NCI-H1694 treated with DMSO at 0.1 percent for 48 hours (cell line): ENCODE results near the gene ABCF2.
A peak's percentile ranks its signal among the peaks of the same experiment; 100 is the strongest.

ENCODE experiments used
- DNase-seq: peaks from one replicate; lab custom pipeline; 2025; lab: John Stamatoyannopoulos, UW

Gene ABCF2

DNA sequence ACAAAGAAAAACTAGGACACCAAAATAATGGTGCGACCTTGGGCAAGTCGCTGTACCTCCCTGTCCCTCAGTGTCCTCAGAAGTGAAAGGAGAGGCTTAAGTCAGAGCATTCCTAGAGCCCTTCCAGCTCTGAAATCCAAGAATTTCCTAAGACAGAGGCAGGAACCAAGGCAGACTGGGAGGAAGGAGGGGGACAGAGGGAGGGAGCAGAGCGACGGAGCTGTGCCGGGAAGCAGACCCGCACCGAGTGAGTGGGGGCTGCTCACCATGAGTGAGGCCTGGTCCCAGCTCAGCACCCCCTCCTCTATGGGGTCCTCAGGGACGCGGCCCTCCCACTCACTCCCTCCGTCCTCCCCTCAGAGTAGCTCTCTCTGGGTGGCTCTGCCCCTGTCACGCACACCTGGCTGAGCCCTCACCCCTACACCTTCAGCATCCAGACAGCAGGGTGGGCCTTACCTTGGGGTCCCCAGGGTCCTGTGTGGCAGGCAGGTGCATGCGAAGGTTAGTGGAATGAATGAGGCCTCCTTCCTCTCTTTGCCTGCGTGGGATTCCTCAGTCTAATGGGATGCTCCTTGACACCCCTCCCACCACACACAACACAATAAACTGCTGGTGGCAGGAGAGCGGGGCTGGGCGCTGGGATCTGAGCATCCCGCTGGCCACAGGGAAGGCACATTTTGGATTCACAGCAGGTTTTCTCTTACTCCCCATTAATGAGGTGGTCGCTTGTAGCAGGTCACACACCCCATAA, 26.1 kb upstream of the ABCF2 start:
- no peak for DNase-seq

DNA sequence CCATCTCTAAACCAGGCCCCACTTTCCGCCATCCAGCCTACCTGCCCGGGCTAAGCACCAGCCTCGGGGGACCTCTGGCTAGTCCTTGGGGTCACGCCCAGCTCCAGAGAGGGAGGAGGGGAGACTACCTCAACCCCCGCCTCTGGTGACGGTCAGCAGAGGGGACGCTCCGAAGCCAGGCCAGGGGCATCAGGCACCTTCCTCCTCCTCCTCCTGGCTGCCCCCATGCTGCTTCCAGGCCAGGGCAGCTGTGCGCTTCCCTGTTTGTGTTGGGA, 25.5 kb upstream of the ABCF2 start:
- no peak for DNase-seq

DNA sequence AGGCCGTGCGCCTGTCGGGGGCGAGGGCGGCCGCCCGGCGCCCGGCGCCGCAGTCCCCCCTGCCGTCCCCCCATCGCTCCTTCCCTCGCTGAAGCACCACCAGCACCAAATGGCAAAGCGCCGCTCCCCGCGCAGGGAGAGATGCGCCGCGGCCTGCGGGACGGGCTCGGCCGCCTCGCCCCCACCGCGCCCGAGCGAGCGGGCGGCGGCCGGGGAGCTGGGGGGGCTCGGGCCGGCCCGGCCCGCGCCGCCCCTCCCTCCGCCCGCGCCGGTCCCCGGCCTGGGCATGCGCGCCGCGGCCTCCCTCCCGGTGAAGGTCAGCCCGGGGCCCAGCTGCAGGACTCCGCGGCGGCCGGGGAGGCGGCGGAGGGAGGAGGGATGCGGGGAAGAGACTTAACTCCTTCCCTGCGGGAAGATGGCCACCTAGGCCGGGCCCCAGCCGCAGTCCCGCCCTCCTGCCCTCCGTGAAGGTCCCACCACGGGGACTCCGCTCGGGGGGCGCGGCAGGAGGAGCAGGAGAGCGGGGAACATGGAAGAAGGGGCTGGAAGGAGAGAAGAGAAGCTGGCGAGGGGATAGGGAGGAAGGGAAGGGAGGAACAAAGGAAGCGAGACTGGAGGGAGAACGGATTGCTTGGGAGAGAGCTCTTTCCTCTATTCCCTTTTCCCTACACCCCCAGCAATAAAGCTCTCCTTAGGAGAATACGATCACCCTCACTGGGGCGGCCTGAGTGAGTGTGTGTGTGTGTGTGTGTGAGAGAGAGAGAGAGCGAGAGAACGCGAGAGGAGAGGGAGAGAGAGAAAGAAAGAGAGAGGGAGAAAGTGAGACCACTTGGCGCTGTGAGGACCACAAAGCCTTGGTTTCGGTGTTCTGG, 24.9 kb upstream of the ABCF2 start:
- peak; percentile 47 for DNase-seq

DNA sequence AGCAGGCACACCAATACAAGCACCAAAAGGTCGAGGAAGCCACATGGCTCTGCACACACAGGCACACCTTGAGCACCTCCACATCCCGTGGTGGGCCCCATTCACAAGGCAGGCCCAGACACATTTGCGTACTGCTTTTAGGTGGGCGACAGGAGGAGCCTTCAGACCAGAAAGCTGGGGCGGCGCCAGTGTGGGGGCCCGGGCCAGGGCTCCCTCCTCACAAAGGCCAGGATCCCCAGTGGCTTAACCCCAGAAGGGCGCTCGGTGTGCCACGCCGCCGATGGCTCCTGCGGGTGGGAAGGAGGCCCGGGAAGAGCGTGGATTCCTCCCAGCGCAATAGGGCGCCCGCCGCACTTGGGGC, 24.3 kb upstream of the ABCF2 start:
- peak; percentile 23 for DNase-seq

DNA sequence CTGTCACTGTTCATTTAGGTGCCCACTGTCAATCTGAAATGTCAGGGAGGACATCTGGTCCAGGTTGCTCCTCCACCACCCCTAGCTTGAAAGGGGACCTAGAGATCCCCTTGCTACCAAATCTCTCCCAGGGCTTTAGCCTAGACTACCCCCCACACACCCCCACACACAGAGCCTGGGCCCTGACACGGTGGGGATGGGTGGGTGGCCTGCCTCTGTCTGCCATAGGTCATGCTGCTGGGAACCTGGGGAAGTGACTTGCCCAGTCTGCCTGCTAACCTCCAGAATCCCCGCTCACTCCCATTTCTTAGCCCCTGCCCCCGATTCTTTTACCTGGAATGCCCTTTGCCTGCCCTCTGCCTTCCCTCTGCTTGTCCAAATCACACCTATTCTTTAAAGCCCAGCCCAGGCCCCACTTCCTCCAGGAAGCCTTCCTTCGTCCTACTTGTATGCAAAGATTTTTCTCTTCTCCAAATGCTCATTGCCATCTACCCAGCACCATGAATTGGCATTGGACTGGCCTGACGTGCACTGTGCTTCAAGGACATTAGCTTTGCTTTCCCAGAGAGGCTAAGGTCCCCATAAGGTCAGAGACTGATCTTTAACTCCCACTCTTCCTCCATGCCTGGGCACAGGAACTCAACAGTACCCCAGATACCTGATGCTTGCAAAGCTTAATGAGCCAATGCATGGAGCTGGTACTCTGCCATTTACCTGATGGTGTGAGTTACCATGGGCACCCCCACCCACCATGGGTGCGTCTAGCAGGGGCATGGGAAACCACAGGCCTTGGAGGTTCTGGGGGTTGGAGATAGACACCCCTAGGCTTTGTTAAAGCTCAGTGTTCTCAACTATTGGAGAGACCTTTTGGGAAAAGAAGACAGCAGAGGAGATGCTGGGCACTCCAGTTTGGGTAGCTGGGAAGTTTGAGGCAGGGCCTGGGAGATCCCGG, 23.5 kb upstream of the ABCF2 start:
- DNase-seq, result no peak

DNA sequence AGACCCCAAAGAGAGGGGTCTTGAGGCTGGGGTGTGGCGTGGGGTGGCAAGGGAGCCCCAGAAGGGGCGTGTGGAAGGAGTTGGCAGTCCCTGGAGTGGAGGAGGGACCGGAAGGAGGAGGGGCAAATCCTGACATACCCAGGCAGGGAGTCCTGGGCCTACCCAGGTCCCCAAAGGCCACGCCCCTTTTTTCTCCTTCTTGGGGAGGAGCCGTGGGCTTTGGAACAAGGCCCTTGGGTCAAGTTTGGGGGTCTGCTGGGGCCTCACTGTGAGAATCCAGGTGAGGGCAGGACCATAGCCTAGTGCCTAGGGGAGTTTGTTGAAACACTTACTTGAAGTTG, 22.7 kb upstream of the ABCF2 start:
- no peak for DNase-seq

DNA sequence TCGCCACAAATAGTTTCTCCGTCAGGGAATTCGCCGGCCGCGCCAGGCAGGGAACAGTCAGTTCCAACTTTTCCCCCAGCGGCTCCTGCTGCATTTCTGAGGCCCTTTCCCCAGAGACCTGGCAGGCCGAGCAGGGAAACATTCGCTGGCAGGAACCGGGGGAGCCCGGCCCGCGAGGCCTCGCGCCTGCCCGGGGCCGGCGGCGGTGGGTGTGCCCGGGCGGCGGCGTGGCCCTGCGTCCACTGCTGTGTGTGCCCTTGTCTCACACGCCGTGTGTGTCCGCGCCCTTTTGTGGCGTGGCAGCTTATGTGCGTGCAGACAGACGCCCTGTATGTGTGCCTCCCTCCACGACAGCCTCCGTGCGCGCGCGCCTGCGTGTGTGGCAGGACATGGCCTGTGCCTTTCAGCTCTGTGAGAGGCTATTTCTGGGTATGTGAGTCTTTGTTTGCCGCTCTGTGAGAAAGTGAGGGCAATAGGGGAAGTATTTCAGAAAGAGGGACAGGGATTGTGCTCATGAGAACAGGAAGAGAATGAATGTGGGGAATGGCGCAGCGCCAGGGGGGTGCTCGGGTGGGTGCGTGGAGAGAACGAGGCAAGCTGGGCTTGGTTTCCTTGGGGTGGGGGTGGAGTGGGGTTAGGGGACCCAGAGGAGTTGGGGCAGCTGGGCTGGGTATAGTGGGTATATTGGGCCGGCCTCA, 22.2 kb upstream of the ABCF2 start:
- DNase-seq, result no peak

DNA sequence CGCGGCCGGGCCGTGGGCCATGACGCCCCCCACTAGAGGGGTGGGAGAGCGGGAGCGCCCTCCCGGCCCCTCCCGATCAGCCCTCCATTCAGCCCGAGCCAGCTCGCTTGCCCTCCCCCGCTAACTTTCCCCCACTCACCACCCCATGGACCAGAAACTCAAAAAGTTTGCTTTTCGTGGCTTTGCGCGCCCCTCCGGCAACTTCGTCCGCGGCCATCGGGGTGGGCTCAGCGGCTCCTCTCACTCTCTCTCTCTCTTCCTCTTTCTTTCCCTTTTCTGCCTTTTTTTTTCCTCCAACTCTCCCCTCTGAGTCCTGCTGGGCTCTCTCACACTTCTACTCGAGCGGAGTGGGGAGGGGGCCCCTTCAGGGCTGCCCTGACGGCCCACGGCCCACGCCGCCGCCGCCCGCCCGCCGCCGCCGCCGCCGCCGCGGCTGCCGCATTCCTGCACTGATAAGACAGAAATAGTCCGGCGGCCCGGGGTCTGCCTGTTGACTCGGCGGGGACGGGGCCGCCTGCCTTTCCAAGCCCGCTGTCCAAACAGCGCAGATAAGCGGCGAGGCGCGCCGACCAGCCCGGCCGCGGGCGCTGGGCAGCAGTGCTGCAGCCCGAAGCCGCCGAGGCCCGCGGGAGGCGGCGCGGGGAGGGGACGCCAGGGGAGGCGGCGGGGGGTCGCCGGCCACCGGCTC, 21.5 kb upstream of the ABCF2 start, which contains the start of gene SMARCD3:
SMARCD3 (minus strand) TSS at position 349 of the 688 bp plus-strand sequence; CDS start at position 217, 132 bp downstream.
- peak; percentile 23 for DNase-seq

DNA sequence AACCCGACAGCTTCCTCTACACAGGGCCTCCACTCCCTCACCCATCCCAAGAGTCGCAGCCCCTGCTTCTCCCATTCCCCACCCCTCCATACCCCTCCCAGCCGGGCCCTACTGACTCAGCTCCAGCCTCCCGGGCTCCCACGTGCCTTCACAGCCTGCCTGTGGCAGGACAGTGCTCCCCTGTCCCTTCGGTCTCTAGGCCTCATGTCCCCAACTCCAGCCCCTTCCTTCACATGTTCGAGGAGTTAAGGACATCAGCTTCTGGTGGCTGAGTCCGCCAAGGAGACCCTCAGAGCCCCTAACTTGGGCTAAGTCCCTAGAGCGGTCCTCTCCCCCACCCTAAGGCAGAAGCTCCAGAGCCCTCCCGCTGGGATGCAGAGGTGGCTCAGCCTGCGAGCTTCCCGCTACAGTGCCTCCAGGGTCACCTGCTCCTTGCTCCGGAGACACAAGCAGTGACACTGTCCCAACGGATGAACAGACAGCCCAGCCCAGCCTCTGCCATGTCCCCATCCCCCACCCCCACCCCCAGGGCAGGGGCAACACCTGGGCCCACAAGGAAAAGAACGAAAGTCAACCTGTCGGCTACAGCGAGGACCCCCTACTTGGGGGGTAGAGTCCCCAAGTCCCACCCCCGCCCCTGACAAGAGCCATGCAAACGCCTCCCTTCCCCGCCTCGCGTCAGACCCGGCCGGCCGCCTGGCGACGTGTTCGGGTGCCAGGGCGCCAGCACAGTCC, 20.8 kb upstream of the ABCF2 start:
- DNase-seq, result no peak

DNA sequence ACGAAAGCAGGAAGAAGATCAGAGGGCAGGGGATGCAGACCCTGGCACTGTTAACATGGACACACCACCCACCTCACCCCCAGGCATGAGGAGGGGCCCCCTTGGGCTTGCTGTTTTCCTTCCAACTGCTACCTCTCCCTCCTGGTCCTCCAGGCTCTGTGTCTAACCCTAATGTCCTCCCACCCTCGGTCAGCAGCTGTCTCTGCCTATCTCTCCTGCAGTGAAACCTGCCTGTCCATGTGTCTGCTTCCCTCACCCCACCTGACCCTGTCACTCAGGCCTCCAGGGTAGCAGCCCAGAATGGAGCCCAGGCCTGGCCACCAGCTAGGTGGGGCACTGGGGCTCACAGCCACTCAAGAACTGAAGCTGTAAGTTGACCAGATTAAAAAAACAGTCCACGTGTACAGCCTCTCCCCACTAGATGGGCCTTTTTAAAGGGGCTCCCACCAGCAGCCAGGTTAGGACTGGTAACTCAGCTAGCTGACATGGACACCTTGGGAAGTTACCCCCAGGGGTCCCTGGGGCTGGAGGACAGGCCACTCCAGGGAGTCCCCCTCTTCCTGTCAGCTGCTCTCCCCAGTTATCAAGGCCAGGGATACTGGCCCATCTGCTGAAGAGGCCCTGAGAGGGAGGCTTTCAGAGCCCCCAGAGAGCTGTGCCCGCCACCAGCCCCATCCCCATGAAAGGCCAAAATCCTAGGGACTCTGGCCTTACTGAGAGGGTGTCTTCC, 20.0 kb upstream of the ABCF2 start:
- no peak for DNase-seq

DNA sequence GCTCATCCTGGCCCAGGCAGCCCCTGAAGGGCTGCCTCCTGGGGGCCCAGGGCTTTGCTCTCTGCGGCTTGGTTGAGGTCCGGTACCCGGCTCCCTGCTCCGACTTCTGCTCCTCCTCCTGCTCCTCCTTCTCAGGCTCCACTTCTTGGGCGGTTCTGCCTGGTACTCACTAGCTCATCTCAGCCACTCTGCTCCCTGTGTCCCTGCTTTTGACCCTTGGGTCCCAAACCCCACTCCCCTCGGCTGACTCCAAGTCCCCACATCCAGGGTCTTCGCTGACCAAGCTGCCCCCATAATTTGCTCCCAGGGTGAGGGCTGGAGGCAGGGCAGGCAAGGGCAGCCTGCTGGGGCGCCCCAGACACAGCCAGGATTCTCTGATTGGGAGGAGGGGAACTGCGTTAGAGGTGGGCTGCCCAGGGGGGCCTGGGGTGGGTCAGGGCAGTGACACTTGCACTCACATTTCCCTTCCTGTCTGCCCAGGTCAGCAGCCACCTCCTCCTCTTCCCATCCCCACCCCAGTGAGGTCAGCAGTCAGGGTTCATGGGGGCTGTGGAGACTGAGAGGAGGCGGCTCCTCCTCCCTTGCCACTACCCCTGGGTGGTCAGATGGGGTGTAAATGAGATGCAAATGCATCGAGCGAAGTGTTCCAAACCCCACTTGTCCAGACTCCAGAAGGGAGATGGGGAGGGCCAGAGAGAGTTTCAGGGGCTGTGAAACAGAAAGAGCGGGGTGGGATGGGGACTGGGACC, 19.3 kb upstream of the ABCF2 start:
- no peak for DNase-seq

DNA sequence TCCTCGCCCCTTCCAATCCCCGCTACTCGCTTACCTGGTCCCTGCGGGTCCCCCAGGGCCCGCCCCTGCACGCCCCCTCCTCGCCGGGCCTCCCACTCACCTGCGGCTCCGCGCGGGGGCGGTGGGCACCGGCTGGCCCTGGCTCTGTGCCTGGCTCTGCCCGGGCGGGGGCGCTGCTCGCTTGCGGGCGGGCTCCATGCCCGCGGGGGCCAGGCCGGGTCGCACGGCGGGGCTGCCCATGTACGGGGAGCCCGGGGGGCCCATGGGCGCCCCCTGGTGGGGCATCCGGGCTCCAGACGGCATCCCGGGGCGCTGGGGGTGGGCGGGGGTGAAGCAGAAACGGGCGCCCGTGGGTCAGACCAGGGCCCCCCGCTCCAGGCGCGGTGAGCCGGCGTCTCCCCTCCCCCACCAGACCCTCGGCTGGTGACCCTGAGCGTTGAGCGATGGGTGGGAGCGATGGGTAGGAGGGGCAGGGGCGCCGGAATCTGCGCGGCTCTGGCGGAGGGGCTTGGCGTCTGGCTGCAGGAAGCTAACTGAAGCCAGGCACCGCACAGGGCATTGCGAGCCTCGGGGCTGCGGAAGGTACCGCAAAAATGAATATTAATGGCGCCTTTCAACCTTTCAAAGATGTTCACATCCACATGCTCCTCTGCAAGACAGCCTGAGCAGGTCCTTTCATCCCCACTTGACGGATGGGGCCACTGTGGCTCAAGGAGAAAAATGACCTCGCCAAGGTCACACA, 18.5 kb upstream of the ABCF2 start:
- DNase-seq, result peak; percentile 57

DNA sequence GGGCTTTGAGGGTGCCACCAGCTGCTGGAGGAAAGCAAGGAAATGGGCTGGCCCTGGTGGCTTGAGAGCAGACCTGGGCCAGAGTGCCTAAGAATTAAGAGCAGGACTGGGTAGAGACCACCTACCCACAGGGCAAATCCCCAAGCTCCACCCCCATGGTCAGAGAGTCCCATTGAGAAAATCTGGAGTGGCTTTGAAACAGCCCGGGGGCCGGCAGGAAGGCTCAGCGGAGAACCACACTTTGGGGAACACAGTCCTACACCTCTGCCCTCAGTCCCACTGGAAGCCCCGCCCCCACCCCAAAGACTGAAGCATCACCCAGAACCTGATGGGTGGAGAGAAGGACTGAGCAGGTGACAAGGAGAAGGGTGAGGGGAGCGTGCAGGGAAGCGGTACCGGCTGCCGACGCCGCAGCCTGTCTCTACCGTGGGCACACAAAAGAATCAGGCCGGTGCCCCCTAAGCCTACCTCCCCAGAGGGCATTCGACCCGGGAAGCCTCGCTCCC, 17.9 kb upstream of the ABCF2 start:
- DNase-seq, result no peak

DNA sequence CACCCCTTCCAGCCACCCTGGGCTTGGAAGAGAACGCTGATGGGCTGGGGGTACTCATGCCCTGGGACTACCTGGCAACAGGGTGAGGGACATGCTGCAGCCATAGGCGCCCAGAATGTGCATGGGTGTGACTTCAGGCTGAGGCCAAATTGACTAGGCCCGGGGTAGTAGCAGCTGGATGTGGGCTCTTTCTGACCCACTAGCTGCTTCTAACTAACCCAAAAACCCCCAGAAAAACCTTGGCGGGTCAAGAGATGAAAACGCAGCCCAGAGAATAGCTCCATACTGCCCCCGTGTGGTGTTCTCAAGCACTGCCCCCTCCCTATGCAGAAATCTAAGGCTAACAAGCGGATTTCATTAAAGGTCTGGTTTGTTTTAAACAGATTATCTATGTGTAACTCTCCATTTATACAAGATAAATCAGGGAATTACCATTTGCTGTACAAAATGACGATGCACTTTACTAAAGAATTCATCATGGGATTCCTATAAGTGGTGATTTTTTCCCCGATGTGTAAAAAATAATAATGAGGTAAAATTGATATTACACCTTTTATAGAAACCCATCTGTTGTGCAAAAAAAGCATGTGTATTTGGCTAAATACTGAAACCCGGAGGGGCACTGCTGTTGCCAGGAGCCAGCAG, 17.3 kb upstream of the ABCF2 start:
- peak; percentile 90 for DNase-seq

DNA sequence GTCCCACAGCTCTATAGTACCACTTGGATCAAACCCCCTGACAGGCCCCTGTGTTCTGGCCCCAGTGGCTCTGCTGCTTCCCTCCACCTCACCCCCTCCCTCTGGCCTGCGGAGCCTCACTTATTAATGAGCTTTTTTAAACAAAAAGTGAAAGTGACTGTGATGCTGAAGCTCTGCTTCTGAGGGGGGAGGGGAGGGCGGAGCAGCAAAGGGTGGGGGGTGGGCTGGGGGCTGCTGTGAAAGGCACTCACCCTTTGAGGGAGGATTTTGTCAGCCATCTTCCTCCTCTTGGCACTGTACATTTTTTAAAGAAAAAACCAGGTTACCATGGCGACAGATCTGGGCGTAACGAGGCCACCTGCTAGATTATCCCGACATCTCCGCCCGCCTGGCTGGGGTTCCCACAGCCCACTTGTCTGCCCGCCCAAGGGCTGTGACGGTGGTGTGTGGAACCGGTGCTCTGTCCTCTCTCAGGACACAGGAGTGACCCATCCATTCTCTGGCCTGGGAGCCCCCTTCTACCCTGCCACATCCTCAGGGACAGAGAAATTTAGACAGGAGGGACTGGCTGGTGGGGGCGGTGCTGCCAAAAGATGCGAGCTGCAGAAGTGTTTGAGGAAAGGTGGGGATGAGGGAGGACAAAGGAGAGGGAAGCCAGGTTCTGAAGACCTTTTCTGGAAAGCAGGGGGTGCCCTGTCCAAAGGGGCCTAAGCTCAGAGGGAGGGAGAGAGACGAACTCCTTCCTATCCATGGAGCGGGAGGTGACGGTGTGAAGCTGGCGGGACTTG, 16.6 kb upstream of the ABCF2 start:
- DNase-seq, result peak; percentile 89

DNA sequence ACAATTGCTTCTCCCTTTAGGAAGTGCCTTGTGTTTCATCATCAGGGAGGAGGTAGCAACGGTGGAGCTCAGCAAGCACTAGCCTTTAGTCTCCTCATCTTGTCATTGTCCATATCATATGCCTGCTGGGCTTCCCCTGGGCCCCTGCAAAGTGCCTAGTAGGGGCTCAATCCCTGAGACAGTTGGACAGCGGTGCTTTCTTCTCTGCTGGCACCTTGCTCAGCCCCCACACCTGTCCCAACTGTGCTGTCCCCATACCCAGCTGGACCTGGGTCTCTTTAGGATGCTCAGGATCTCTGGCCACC, 16.0 kb upstream of the ABCF2 start:
- DNase-seq, result no peak
